HuH-7.5 (cell line): ENCODE results near the gene WNT5A.

Experiments used
- DNase-seq: peaks from one replicate; pipeline ENCODE4 v3.0.0; 2011; ENCODE audit warnings: low spot score

WNT5A gene

GRCh38 chr3:55446850-55447249, 40.3 kb downstream of the WNT5A start:
- no peak for DNase-seq

GRCh38 chr3:55445551-55445950, 41.6 kb downstream of the WNT5A start:
- DNase-seq = no peak

DNA sequence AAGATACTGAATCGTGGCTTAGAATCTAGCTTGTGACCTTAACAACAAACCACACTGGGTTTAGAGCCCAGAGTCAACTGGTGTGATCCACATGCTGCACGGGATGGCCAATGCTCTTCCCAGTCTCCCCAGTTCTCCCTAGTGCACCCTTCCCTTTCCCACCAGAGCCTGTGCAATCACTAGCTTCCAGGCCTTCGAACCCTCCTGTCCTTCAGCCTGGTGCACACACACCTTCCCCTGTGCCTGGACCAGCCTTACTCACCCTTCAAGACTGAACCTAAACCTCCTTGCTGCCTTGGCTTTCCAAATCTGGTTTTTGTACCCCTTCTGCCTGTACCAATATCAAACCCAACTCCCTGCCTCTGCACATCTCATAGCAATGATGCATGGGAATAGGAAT, 43.8 kb downstream of the WNT5A start:
- DNase-seq = no peak

DNA sequence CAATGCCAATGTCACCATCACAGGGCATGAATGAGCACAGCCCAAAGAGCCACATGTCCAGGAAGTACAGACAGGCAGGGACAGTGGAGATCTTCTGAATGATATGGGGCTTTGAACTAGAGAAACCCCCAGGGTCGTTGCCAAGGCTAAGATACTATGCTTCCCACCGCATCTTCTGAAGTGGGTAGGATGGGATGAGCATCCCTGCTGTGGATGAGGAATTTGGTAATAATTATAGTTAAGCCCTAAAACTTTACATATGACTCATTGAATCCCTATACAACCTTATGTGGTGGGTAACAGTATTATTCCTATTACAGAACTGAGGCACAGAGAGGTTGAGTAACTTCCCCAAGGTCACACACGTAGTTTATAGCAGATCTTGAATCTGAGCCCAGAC, 44.2 kb downstream of the WNT5A start:
- no peak for DNase-seq

DNA sequence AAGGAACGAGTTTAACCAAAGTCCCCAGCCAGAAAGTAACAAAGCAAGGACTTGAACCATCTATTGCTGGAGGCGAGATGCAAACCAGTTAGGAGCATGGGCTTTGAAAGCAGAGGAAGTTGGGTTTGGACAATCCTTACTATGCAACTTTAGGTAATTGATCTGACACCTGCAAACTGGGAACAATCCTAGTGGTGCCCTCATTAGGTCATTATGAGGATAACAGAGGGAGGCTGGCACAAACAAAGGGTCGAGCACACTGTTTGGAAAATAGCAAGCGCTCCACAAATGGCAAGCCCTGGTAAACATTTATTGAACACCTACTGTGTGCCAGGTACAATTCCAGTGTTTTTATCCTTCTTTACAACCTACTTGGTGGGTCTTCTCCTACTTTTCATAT, 45.6 kb downstream of the WNT5A start:
- no peak for DNase-seq

- DNase-seq = no peak
Measured at GRCh38 chr3:55440104-55440708, 46.9 kb downstream of the WNT5A start.

- DNase-seq = no peak
Measured at GRCh38 chr3:55439657-55440056, 47.4 kb downstream of the WNT5A start.

GRCh38 chr3:55436644-55437043, 50.5 kb downstream of the WNT5A start:
- no peak for DNase-seq

GRCh38 chr3:55435491-55435890, 51.6 kb downstream of the WNT5A start:
- DNase-seq = no peak

- no peak for DNase-seq
Measured at GRCh38 chr3:55434789-55435188, 52.3 kb downstream of the WNT5A start.

DNA sequence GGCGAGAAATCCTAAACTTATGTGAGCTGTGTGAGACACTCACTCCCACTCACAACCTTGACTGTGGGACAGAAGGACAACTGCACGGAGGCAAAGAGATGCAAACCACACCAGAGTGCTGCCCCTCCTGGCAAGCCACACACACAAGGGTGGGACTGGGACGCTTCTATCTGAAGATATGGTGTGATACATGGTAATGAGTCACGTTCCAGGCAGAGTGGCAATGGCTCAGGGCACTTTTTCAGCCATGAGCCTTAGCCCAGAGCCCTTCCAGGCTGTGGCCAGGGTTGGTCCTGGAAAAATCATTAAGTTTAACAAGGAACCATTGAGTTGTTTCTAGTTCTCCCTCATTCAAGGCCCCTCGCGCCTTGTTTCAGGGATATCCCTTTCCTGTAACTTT, 56.1 kb downstream of the WNT5A start:
- no peak for DNase-seq

- no peak for DNase-seq
Measured at GRCh38 chr3:55427739-55428138, 59.4 kb downstream of the WNT5A start.

DNA sequence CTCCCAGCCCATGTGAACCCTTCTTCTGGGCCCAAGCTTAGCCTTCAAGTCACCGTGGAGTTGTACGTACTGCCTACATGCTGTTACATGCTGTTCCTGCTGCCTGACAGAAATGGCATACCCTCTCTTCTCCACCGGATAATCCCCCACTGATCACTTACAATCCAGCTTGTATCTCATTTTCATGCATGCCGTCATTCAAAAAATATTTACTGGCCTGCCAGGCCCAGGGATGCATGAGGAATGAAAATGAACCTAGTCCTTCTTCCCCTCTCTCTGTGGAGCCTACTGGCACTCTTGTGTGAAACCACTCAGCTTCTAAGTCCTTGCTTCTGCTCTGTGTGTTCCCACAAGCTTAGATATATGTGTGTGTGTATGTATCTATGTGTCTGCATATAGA, 60.6 kb downstream of the WNT5A start:
- no peak for DNase-seq

DNA sequence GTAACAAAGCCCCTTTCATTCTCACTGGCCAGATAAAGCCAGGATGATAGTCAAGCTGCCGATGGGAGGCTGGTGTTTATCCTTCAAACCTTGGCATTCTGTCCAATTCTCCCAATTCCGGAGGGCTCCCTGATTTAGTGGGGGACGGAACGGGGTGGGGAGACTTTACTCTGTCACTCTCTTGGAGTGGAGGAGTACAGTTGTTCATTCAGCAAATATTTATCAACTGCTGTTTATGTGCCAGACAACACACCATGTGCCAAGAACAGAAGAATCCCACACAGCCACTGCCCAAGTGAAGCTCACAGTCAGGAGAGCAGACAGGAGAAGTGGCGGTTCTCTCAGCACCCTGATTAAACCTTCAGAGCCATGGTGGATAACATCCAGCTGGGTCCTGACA, 63.3 kb downstream of the WNT5A start:
- DNase-seq = no peak

DNA sequence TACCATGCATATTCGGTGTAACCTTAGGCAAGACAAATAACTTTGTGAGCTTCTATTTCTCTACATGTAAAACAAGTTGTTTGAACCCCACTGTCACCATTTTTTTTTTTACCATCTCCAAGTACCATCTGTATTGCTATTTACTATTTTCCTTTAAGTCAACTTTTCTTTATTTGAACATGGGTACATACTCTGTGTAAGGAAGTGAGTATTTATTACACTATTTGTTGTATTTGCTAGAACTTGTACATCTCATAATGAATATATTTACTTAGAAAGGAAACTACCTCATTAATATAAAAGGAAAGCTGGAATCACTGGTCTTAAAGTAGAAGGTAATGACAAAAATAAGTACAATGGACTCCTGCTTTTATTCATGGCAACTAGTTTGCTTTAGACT, 69.9 kb downstream of the WNT5A start:
- DNase-seq = no peak

- DNase-seq = no peak
Measured at GRCh38 chr3:55416331-55416821, 70.7 kb downstream of the WNT5A start.
